Kidney (tissue), 14 donors: ENCODE data around the gene NOTCH1. TPM values are rescaled to one million over a fixed set of nuclear protein-coding genes. Genes with fewer than 3 reads are reported as not detected.

Experiments used
- DNase-seq, 5 donors: peaks; one replicate each; pipeline ENCODE4 v3.0.0-alpha.2; 2013 to 2020
- FAIRE-seq: peaks from 2 replicates; lab custom pipeline; 2012; peaks lifted over from hg19 to GRCh38; lab: Jason Lieb, UNC
- H3K27ac ChIP-seq, 2 donors: one replicate each; pipeline ENCODE4 v1.7.0; 2013; ENCODE audit warnings: low read depth in 2 of 2, low read length in 2 of 2, inconsistent platforms in 1 of 2
- H3K27me3 ChIP-seq: one replicate; pipeline ENCODE4 v1.7.1; 2013; ENCODE audit warnings: low read length, inconsistent platforms; ENCODE audit not compliant: control insufficient read depth, insufficient read depth
- H3K36me3 ChIP-seq, 3 donors: one replicate each; pipeline versions ENCODE4 v1.7.0 to v1.7.1; 2013; ENCODE audit warnings: low read length in 3 of 3, control low read depth in 1 of 3, inconsistent platforms in 1 of 3; ENCODE audit not compliant: insufficient read depth in 3 of 3, control insufficient read depth in 2 of 3
- H3K4me1 ChIP-seq, 3 donors: one replicate each; pipeline versions ENCODE4 v1.7.0 to v1.7.1; 2013; ENCODE audit warnings: low read length in 3 of 3, inconsistent platforms in 1 of 3, low read depth in 1 of 3; ENCODE audit not compliant: control insufficient read depth in 2 of 3, insufficient read depth in 2 of 3
- H3K4me3 ChIP-seq, 3 donors: one replicate each; pipeline versions ENCODE4 v1.7.0 to v1.8.1; 2013; ENCODE audit warnings: low read length in 3 of 3, control low read depth in 1 of 3, inconsistent platforms in 1 of 3
- H3K9ac ChIP-seq, 3 donors: one replicate each; pipeline versions ENCODE4 v1.7.0 to v1.7.1; 2013; ENCODE audit warnings: low read length in 3 of 3, control low read depth in 1 of 3, inconsistent platforms in 1 of 3
- H3K9me3 ChIP-seq, 3 donors: one replicate each; pipeline versions ENCODE4 v1.7.0 to v1.7.1; 2013; ENCODE audit warnings: low read length in 3 of 3, control low read depth in 1 of 3, inconsistent platforms in 1 of 3; ENCODE audit not compliant: control insufficient read depth in 2 of 3, insufficient read depth in 1 of 3
- CTCF ChIP-seq: IDR thresholded peaks from 3 replicates; pipeline ENCODE4 v1.5.1; 2012; ENCODE audit warnings: mild to moderate bottlenecking, moderate library complexity, borderline replicate concordance; ENCODE audit not compliant: insufficient read depth; ENCODE audit errors: extremely low read depth
- intact Hi-C: fragments of 100-400 bp; cut with DNase I; formaldehyde crosslinking; loops from one replicate; pipeline ENCODE4 v1.11.1; 2022
- polyA plus RNA-seq: library from polyadenylated mRNA; stranded (reverse); fragments of 350-450 nt; fragmentation: Illumina TruSeq; extraction: RNeasy Lipid Tissue Mini Kit (QIAGEN cat#74804); gene quantifications from one replicate; pipeline ENCODE4 v1.2.3, GENCODE V29; 2014; ENCODE audit warnings: low read depth, low replicate concordance; ENCODE audit not compliant: insufficient read depth
- total RNA-seq: library from RNA; stranded (reverse); fragmentation: NEBNext Ultra II Directional; extraction: Animal tissue kit (Norgen Biotek cat#: 25700); gene quantifications from one replicate; pipeline ENCODE4 v1.2.1, GENCODE V29; 2021
- donor health status: control.
- donor health status: control.
- donor health status: control.
- donor health status: control.
- donor health status: control.
- donor health status: DM: yes; HTN: yes; CAD: no.
- donor health status: Normal renal cell carcinoma (clear cell type).

The NOTCH1 gene
- total and polyA plus RNA-seq, 2 donors from 2014 or later, result 6.5 to 77.2 TPM

GRCh38 chr9:136517950-136518349 is 27.9 kb downstream of the NOTCH1 start:
- Histone ChIP-seq H3K36me3 (peaks cover 0 to 28% (median 8%) of the 10 kb centered on the region in 3 donors), H3K9me3 (no peaks in the 10 kb centered on the region), H3K9ac (no peak overlapping the region), H3K27ac (no peak overlapping the region), H3K27me3 (no peaks in the 10 kb centered on the region), H3K4me1 (peaks cover 0 to 44% (median 7%) of the 10 kb centered on the region in 3 donors), H3K4me3 (no peak overlapping the region)
- FAIRE-seq (no peak), DNase-seq (no peak)
- intact Hi-C loops, result no loop called here
- no peak for TF ChIP-seq CTCF

- no peak overlapping the region for H3K9ac ChIP-seq
- peaks cover 0 to 32% (median 8%) of the 10 kb centered on the region in 3 donors for H3K36me3 ChIP-seq
- no peak overlapping the region for H3K4me3 ChIP-seq
- intact Hi-C loops, result no loop called here
- no peak overlapping the region for H3K27ac ChIP-seq
- H3K4me1 ChIP-seq, result peaks cover 0 to 40% (median 7%) of the 10 kb centered on the region in 3 donors
- TF ChIP-seq CTCF, result no peak
- DNase-seq (no peak), FAIRE-seq (no peak)
- no peaks in the 10 kb centered on the region for H3K27me3 ChIP-seq
- H3K9me3 ChIP-seq, result no peaks in the 10 kb centered on the region
Observed at GRCh38 chr9:136517012-136517743, 28.7 kb downstream of the NOTCH1 start.

GRCh38 chr9:136516191-136516654 is 29.6 kb downstream of the NOTCH1 start:
- Histone ChIP-seq H3K36me3 (peaks cover 0 to 32% (median 8%) of the 10 kb centered on the region in 3 donors), H3K9me3 (no peaks in the 10 kb centered on the region), H3K27me3 (no peaks in the 10 kb centered on the region), H3K4me3 (no peak overlapping the region), H3K27ac (no peak overlapping the region), H3K9ac (no peak overlapping the region), H3K4me1 (peaks cover 0 to 36% (median 7%) of the 10 kb centered on the region in 3 donors)
- DNase-seq (no peak), FAIRE-seq (no peak)
- intact Hi-C loops, result no loop called here
- no peak for TF ChIP-seq CTCF
